ENCODE results near the gene INHBB.
"Not testable (repeated sequence)": the region's sequence is repeated elsewhere in the genome, so short reads cannot be mapped to it uniquely, and the experiment has no call there.

The INHBB gene

GRCh38 chr2:120383191-120383590 is 37.3 kb downstream of the INHBB start:
- H3K27me3 ChIP-seq (ENCODE audit: control insufficient read depth in 5 of 5, insufficient read depth in 4 of 5, low read length in 5 of 5) = peaks cover 0 to 4% (median 2%) of the 10 kb centered on the region in 5 donors
- no peaks in the 10 kb centered on the region for H3K4me1 ChIP-seq (ENCODE audit: control insufficient read depth in 5 of 5, insufficient read depth in 5 of 5, low read length in 5 of 5)
- H3K4me3 ChIP-seq (ENCODE audit: low read depth in 1 of 5, low read length in 5 of 5) = no peak overlapping the region
- no peak overlapping the region for H3K9ac ChIP-seq (ENCODE audit: low read length in 5 of 5)
- H3K9me3 ChIP-seq (ENCODE audit: control insufficient read depth in 5 of 5, low read length in 5 of 5) = no peaks in the 10 kb centered on the region
- H3K27ac ChIP-seq (ENCODE audit: low read depth, low read length) = no peak overlapping the region
- H3K36me3 ChIP-seq (ENCODE audit: control insufficient read depth in 5 of 5, insufficient read depth in 5 of 5, low read length in 5 of 5) = no peaks in the 10 kb centered on the region

GRCh38 chr2:120383631-120384340 is 37.9 kb downstream of the INHBB start:
- H3K9me3 ChIP-seq (ENCODE audit: control insufficient read depth in 5 of 5, low read length in 5 of 5) = no peaks in the 10 kb centered on the region
- H3K4me1 ChIP-seq (ENCODE audit: control insufficient read depth in 5 of 5, insufficient read depth in 5 of 5, low read length in 5 of 5) = no peaks in the 10 kb centered on the region
- no peak overlapping the region for H3K4me3 ChIP-seq (ENCODE audit: low read depth in 1 of 5, low read length in 5 of 5)
- H3K36me3 ChIP-seq (ENCODE audit: control insufficient read depth in 5 of 5, insufficient read depth in 5 of 5, low read length in 5 of 5) = no peaks in the 10 kb centered on the region
- H3K27me3 ChIP-seq (ENCODE audit: control insufficient read depth in 5 of 5, insufficient read depth in 4 of 5, low read length in 5 of 5) = peaks cover 0 to 2% (median 0%) of the 10 kb centered on the region in 5 donors
- no peak overlapping the region for H3K9ac ChIP-seq (ENCODE audit: low read length in 5 of 5)
- no peak overlapping the region for H3K27ac ChIP-seq (ENCODE audit: low read depth, low read length)

GRCh38 chr2:120384486-120385354 is 38.8 kb downstream of the INHBB start:
- no peak overlapping the region for H3K27ac ChIP-seq (ENCODE audit: low read depth, low read length)
- H3K27me3 ChIP-seq (ENCODE audit: control insufficient read depth in 5 of 5, insufficient read depth in 4 of 5, low read length in 5 of 5) = peaks cover 0 to 2% (median 0%) of the 10 kb centered on the region in 5 donors
- no peaks in the 10 kb centered on the region for H3K36me3 ChIP-seq (ENCODE audit: control insufficient read depth in 5 of 5, insufficient read depth in 5 of 5, low read length in 5 of 5)
- H3K4me3 ChIP-seq (ENCODE audit: low read depth in 1 of 5, low read length in 5 of 5) = no peak overlapping the region
- no peaks in the 10 kb centered on the region for H3K4me1 ChIP-seq (ENCODE audit: control insufficient read depth in 5 of 5, insufficient read depth in 5 of 5, low read length in 5 of 5)
- no peaks in the 10 kb centered on the region for H3K9me3 ChIP-seq (ENCODE audit: control insufficient read depth in 5 of 5, low read length in 5 of 5)
- no peak overlapping the region for H3K9ac ChIP-seq (ENCODE audit: low read length in 5 of 5)

GRCh38 chr2:120385355-120386127 is 39.6 kb downstream of the INHBB start:
- Histone ChIP-seq H3K27ac (ENCODE audit: low read depth, low read length) (no peak overlapping the region), H3K4me1 (ENCODE audit: control insufficient read depth in 5 of 5, insufficient read depth in 5 of 5, low read length in 5 of 5) (no peaks in the 10 kb centered on the region), H3K36me3 (ENCODE audit: control insufficient read depth in 5 of 5, insufficient read depth in 5 of 5, low read length in 5 of 5) (no peaks in the 10 kb centered on the region), H3K9ac (ENCODE audit: low read length in 5 of 5) (no peak overlapping the region), H3K27me3 (ENCODE audit: control insufficient read depth in 5 of 5, insufficient read depth in 4 of 5, low read length in 5 of 5) (peaks cover 0 to 2% (median 0%) of the 10 kb centered on the region in 5 donors), H3K9me3 (ENCODE audit: control insufficient read depth in 5 of 5, low read length in 5 of 5) (no peaks in the 10 kb centered on the region), H3K4me3 (ENCODE audit: low read depth in 1 of 5, low read length in 5 of 5) (no peak overlapping the region)

DNA sequence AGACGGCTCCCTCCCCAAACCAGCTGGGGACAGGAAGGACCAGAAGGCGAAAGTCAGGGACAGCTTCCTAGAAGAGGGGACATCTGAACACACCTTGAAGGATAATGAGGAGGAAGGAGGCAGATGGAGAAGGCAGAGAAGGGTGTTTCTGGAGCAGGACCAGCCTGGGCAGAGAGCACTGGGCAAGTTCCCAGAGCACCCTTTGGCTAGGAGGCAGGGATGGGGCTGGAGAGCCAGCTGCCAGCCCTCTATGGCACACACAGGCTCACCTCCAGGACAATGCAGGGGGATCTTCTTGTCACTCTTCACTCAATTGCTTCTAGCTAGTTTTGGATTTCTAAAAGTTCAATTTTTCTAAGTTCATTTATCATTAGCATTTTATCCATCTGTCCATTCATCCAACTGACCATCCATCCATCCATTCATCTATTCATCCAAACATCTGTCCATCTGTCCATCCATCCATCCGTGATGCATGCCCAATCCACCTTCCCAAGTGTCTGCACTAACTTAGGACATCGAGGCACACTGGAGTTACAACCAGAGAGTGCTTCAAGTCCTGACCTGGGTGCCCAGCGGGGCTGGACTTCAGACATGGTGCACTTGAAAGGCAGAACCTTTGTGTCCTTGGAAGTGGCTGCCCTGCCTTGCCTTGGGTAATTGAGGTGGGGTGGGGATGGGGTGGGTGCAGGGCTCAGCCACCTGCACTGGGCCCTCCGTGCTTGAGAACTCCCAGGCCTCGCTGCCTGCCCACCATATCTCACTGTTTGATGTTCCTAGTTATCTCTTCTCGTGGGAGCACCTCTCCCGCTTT is 42.5 kb downstream of the INHBB start:
- H3K4me1 ChIP-seq (ENCODE audit: control insufficient read depth in 5 of 5, insufficient read depth in 5 of 5, low read length in 5 of 5) = no peaks in the 10 kb centered on the region
- H3K9me3 ChIP-seq (ENCODE audit: control insufficient read depth in 5 of 5, low read length in 5 of 5) = peaks cover 0 to 4% (median 3%) of the 10 kb centered on the region in 5 donors
- no peak overlapping the region for H3K9ac ChIP-seq (ENCODE audit: low read length in 5 of 5)
- no peak overlapping the region for H3K4me3 ChIP-seq (ENCODE audit: low read depth in 1 of 5, low read length in 5 of 5)
- H3K27me3 ChIP-seq (ENCODE audit: control insufficient read depth in 5 of 5, insufficient read depth in 4 of 5, low read length in 5 of 5) = peaks cover 0 to 2% (median 0%) of the 10 kb centered on the region in 5 donors
- H3K36me3 ChIP-seq (ENCODE audit: control insufficient read depth in 5 of 5, insufficient read depth in 5 of 5, low read length in 5 of 5) = no peaks in the 10 kb centered on the region
- H3K27ac ChIP-seq (ENCODE audit: low read depth, low read length) = no peak overlapping the region

DNA sequence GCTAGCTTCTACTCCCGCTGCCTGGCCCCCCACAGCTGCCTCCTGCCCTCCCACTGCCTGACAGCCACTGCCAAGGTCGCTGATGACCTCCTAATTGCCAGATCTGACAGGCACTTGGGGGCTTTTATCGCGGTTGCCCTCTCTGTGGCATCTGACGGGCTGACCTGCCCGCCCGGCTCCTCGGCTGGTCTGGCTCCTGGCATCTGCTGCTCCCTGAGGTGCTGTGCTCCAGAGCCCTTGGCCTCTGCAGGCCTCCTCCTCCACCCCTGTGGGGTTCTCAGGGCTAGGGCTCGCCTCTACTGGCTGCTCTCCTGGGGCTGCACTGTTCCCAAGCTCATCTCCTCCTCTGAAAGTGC is 43.1 kb downstream of the INHBB start:
- Histone ChIP-seq H3K27me3 (ENCODE audit: control insufficient read depth in 5 of 5, insufficient read depth in 4 of 5, low read length in 5 of 5) (peaks cover 0 to 2% (median 0%) of the 10 kb centered on the region in 5 donors), H3K36me3 (ENCODE audit: control insufficient read depth in 5 of 5, insufficient read depth in 5 of 5, low read length in 5 of 5) (no peaks in the 10 kb centered on the region), H3K9ac (ENCODE audit: low read length in 5 of 5) (no peak overlapping the region), H3K9me3 (ENCODE audit: control insufficient read depth in 5 of 5, low read length in 5 of 5) (peaks cover 0 to 4% (median 3%) of the 10 kb centered on the region in 5 donors), H3K27ac (ENCODE audit: low read depth, low read length) (no peak overlapping the region), H3K4me1 (ENCODE audit: control insufficient read depth in 5 of 5, insufficient read depth in 5 of 5, low read length in 5 of 5) (no peaks in the 10 kb centered on the region), H3K4me3 (ENCODE audit: low read depth in 1 of 5, low read length in 5 of 5) (no peak overlapping the region)

- no peak overlapping the region for H3K27ac ChIP-seq (ENCODE audit: low read depth, low read length)
- no peaks in the 10 kb centered on the region for H3K4me1 ChIP-seq (ENCODE audit: control insufficient read depth in 5 of 5, insufficient read depth in 5 of 5, low read length in 5 of 5)
- H3K36me3 ChIP-seq (ENCODE audit: control insufficient read depth in 5 of 5, insufficient read depth in 5 of 5, low read length in 5 of 5) = no peaks in the 10 kb centered on the region
- H3K27me3 ChIP-seq (ENCODE audit: control insufficient read depth in 5 of 5, insufficient read depth in 4 of 5, low read length in 5 of 5) = peaks cover 0 to 3% (median 2%) of the 10 kb centered on the region in 5 donors
- no peak overlapping the region for H3K9ac ChIP-seq (ENCODE audit: low read length in 5 of 5)
- H3K4me3 ChIP-seq (ENCODE audit: low read depth in 1 of 5, low read length in 5 of 5) = no peak overlapping the region
- peaks cover 0 to 4% (median 3%) of the 10 kb centered on the region in 5 donors for H3K9me3 ChIP-seq (ENCODE audit: control insufficient read depth in 5 of 5, low read length in 5 of 5)
These were observed 44.6 kb downstream of the INHBB start for GRCh38 chr2:120390381-120391055.

DNA sequence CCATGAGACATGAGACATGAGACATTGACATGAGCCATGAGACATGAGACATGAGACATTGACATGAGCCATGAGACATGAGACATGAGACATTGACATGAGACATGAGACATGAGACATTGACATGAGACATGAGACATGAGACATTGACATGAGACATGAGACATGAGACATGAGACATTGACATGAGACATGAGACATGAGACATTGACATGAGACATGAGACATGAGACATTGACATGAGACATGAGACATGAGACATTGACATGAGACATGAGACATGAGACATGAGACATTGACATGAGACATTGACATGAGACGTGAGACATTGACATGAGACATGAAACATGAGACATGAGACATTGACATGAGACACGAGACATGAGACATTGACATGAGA is 45.4 kb downstream of the INHBB start:
- not testable (repeated sequence) for H3K4me1 ChIP-seq (ENCODE audit: control insufficient read depth in 5 of 5, insufficient read depth in 5 of 5, low read length in 5 of 5); H3K27me3 ChIP-seq (ENCODE audit: control insufficient read depth in 5 of 5, insufficient read depth in 4 of 5, low read length in 5 of 5); H3K4me3 ChIP-seq (ENCODE audit: low read depth in 1 of 5, low read length in 5 of 5); H3K27ac ChIP-seq (ENCODE audit: low read depth, low read length); H3K36me3 ChIP-seq (ENCODE audit: control insufficient read depth in 5 of 5, insufficient read depth in 5 of 5, low read length in 5 of 5); H3K9me3 ChIP-seq (ENCODE audit: control insufficient read depth in 5 of 5, low read length in 5 of 5); H3K9ac ChIP-seq (ENCODE audit: low read length in 5 of 5)

Measured in subcutaneous abdominal adipose tissue (tissue), 5 donors.